ENCODE data around the gene CTAGE4. TPM values are rescaled to one million over a fixed set of nuclear protein-coding genes. Genes with fewer than 3 reads are reported as not detected.
"Not testable (repeated sequence)": the region's sequence is repeated elsewhere in the genome, so short reads cannot be mapped to it uniquely, and the experiment has no call there.

CTAGE4 gene
- total and polyA plus RNA-seq, 4 experiments from 2014 or later: 0.08 to 5.4 (median 5.0) TPM; not detected in 1

- H3K9me3 Mint-ChIP-seq; H3K27ac Mint-ChIP-seq; H3K4me1 ChIP-seq (ENCODE audit: insufficient read depth, low read length); H3K4me3 Mint-ChIP-seq; H3K27me3 ChIP-seq (ENCODE audit: insufficient read depth, low read length); H3K36me3 Mint-ChIP-seq; H3K9me3 ChIP-seq (ENCODE audit: control insufficient read depth in 1 of 2, low read length in 2 of 2); H3K4me3 ChIP-seq (ENCODE audit: low read length in 2 of 2); DNase-seq; H3K36me3 ChIP-seq (ENCODE audit: insufficient read depth, low read length); POLR2A ChIA-PET (ENCODE audit: partially characterized antibody); intact Hi-C loops (cut with micrococcal nuclease); H3K27ac ChIP-seq (ENCODE audit: low read depth, low read length); H3K27me3 Mint-ChIP-seq; CTCF ChIA-PET (ENCODE audit: partially characterized antibody): not testable (repeated sequence)
- peaks cover 2 to 11% (median 5%) of the 10 kb centered on the region in 4 donors for H3K4me1 Mint-ChIP-seq
Measured at GRCh38 chr7:144194453-144194852, 11.2 kb downstream of the CTAGE4 start.

GRCh38 chr7:144195212-144195872 is 12.1 kb downstream of the CTAGE4 start, which contains the start of gene ARHGEF35:
Gene ARHGEF35, minus strand, starts transcription at chr7:144195833. Its CDS starts 7,450 bp downstream, at chr7:144188383.
- peaks cover 3 to 16% (median 8%) of the 10 kb centered on the region in 4 donors for H3K4me1 Mint-ChIP-seq
- H3K9me3 ChIP-seq (ENCODE audit: control insufficient read depth in 1 of 2, low read length in 2 of 2); H3K27me3 Mint-ChIP-seq; H3K36me3 Mint-ChIP-seq; H3K36me3 ChIP-seq (ENCODE audit: insufficient read depth, low read length); POLR2A ChIA-PET (ENCODE audit: partially characterized antibody); intact Hi-C loops (cut with micrococcal nuclease); H3K4me3 ChIP-seq (ENCODE audit: low read length in 2 of 2); H3K4me1 ChIP-seq (ENCODE audit: insufficient read depth, low read length); CTCF ChIA-PET (ENCODE audit: partially characterized antibody); H3K27me3 ChIP-seq (ENCODE audit: insufficient read depth, low read length); H3K9me3 Mint-ChIP-seq; H3K27ac ChIP-seq (ENCODE audit: low read depth, low read length): not testable (repeated sequence)
- peak within 1 kb of the TSS in 4 of 7 donors; percentile 17 to 85 (median 43) for H3K27ac Mint-ChIP-seq
- peak within 1 kb of the TSS in 4 of 8 donors; percentile 59 to 78 (median 74) for H3K4me3 Mint-ChIP-seq
- DNase-seq: peak in 1 of 5 donors; percentile 29

- H3K9me3 Mint-ChIP-seq; H3K36me3 Mint-ChIP-seq; CTCF ChIA-PET (ENCODE audit: partially characterized antibody): not testable (repeated sequence)
Measured at GRCh38 chr7:144198934-144199333, 15.7 kb downstream of the CTAGE4 start.

GRCh38 chr7:144201978-144202377 is 18.7 kb downstream of the CTAGE4 start:
- H3K9me3 ChIP-seq (ENCODE audit: control insufficient read depth in 1 of 2, low read length in 2 of 2); H3K4me1 ChIP-seq (ENCODE audit: insufficient read depth, low read length); H3K27ac ChIP-seq (ENCODE audit: low read depth, low read length); intact Hi-C loops (cut with micrococcal nuclease); CTCF ChIA-PET (ENCODE audit: partially characterized antibody); H3K36me3 Mint-ChIP-seq; H3K27me3 Mint-ChIP-seq; DNase-seq; H3K27me3 ChIP-seq (ENCODE audit: insufficient read depth, low read length); H3K9me3 Mint-ChIP-seq; H3K4me3 ChIP-seq (ENCODE audit: low read length in 2 of 2); H3K4me3 Mint-ChIP-seq; POLR2A ChIA-PET (ENCODE audit: partially characterized antibody); H3K27ac Mint-ChIP-seq; H3K36me3 ChIP-seq (ENCODE audit: insufficient read depth, low read length): not testable (repeated sequence)
- H3K4me1 Mint-ChIP-seq: peaks cover 3 to 11% (median 5%) of the 10 kb centered on the region in 4 donors

More at GRCh38 chr7:144198934-144199333, 15.7 kb downstream of the CTAGE4 start:
- H3K27me3 Mint-ChIP-seq; H3K4me3 Mint-ChIP-seq; H3K27ac Mint-ChIP-seq; H3K4me3 ChIP-seq (ENCODE audit: low read length in 2 of 2); H3K4me1 ChIP-seq (ENCODE audit: insufficient read depth, low read length); DNase-seq; H3K27me3 ChIP-seq (ENCODE audit: insufficient read depth, low read length); POLR2A ChIA-PET (ENCODE audit: partially characterized antibody); intact Hi-C loops (cut with micrococcal nuclease); H3K9me3 ChIP-seq (ENCODE audit: control insufficient read depth in 1 of 2, low read length in 2 of 2); H3K36me3 ChIP-seq (ENCODE audit: insufficient read depth, low read length); H3K27ac ChIP-seq (ENCODE audit: low read depth, low read length): not testable (repeated sequence)
- peaks cover 3 to 16% (median 8%) of the 10 kb centered on the region in 4 donors for H3K4me1 Mint-ChIP-seq

GRCh38 chr7:144203086-144203485 is 19.8 kb downstream of the CTAGE4 start:
- CTCF ChIA-PET (ENCODE audit: partially characterized antibody); H3K4me3 Mint-ChIP-seq; DNase-seq; H3K27me3 Mint-ChIP-seq; H3K9me3 ChIP-seq (ENCODE audit: control insufficient read depth in 1 of 2, low read length in 2 of 2); POLR2A ChIA-PET (ENCODE audit: partially characterized antibody); H3K4me1 Mint-ChIP-seq; H3K36me3 ChIP-seq (ENCODE audit: insufficient read depth, low read length); intact Hi-C loops (cut with micrococcal nuclease); H3K27ac ChIP-seq (ENCODE audit: low read depth, low read length); H3K36me3 Mint-ChIP-seq; H3K27me3 ChIP-seq (ENCODE audit: insufficient read depth, low read length); H3K4me1 ChIP-seq (ENCODE audit: insufficient read depth, low read length); H3K9me3 Mint-ChIP-seq; H3K27ac Mint-ChIP-seq; H3K4me3 ChIP-seq (ENCODE audit: low read length in 2 of 2): not testable (repeated sequence)

GRCh38 chr7:144205306-144205705 is 22.0 kb downstream of the CTAGE4 start:
- POLR2A ChIA-PET (ENCODE audit: partially characterized antibody); H3K36me3 ChIP-seq (ENCODE audit: insufficient read depth, low read length); H3K4me3 Mint-ChIP-seq; H3K36me3 Mint-ChIP-seq; DNase-seq; H3K4me1 Mint-ChIP-seq; H3K27ac Mint-ChIP-seq; H3K27me3 Mint-ChIP-seq; H3K27me3 ChIP-seq (ENCODE audit: insufficient read depth, low read length); H3K9me3 Mint-ChIP-seq; H3K9me3 ChIP-seq (ENCODE audit: control insufficient read depth in 1 of 2, low read length in 2 of 2); CTCF ChIA-PET (ENCODE audit: partially characterized antibody); intact Hi-C loops (cut with micrococcal nuclease); H3K4me3 ChIP-seq (ENCODE audit: low read length in 2 of 2); H3K4me1 ChIP-seq (ENCODE audit: insufficient read depth, low read length); H3K27ac ChIP-seq (ENCODE audit: low read depth, low read length): not testable (repeated sequence)

GRCh38 chr7:144217200-144217599 is 33.9 kb downstream of the CTAGE4 start:
- H3K36me3 Mint-ChIP-seq; H3K4me1 ChIP-seq (ENCODE audit: insufficient read depth, low read length); H3K9me3 ChIP-seq (ENCODE audit: control insufficient read depth in 1 of 2, low read length in 2 of 2); intact Hi-C loops (cut with micrococcal nuclease); H3K27me3 Mint-ChIP-seq; POLR2A ChIA-PET (ENCODE audit: partially characterized antibody); H3K9me3 Mint-ChIP-seq; H3K4me3 Mint-ChIP-seq; DNase-seq; H3K27ac Mint-ChIP-seq; H3K4me1 Mint-ChIP-seq; CTCF ChIA-PET (ENCODE audit: partially characterized antibody); H3K27ac ChIP-seq (ENCODE audit: low read depth, low read length); H3K4me3 ChIP-seq (ENCODE audit: low read length in 2 of 2); H3K27me3 ChIP-seq (ENCODE audit: insufficient read depth, low read length); H3K36me3 ChIP-seq (ENCODE audit: insufficient read depth, low read length): not testable (repeated sequence)

GRCh38 chr7:144218581-144218980 is 35.3 kb downstream of the CTAGE4 start:
- H3K27me3 Mint-ChIP-seq; intact Hi-C loops (cut with micrococcal nuclease); H3K9me3 Mint-ChIP-seq; H3K36me3 Mint-ChIP-seq; H3K27me3 ChIP-seq (ENCODE audit: insufficient read depth, low read length); H3K4me3 ChIP-seq (ENCODE audit: low read length in 2 of 2); H3K27ac ChIP-seq (ENCODE audit: low read depth, low read length); H3K4me3 Mint-ChIP-seq; POLR2A ChIA-PET (ENCODE audit: partially characterized antibody); H3K4me1 ChIP-seq (ENCODE audit: insufficient read depth, low read length); H3K9me3 ChIP-seq (ENCODE audit: control insufficient read depth in 1 of 2, low read length in 2 of 2); DNase-seq; H3K36me3 ChIP-seq (ENCODE audit: insufficient read depth, low read length); CTCF ChIA-PET (ENCODE audit: partially characterized antibody); H3K4me1 Mint-ChIP-seq: not testable (repeated sequence)
- H3K27ac Mint-ChIP-seq: peak overlapping the region in 1 of 7 donors; percentile 8
